CD4-positive, alpha-beta T cell treated with Interferon alpha-2 for 1 hour (primary cell): ENCODE results near the gene DECR2.
A peak's percentile ranks its signal among the peaks of the same experiment; 100 is the strongest.
"Not testable (repeated sequence)": the region's sequence is repeated elsewhere in the genome, so short reads cannot be mapped to it uniquely, and the experiment has no call there.

Experiments used
- DNase-seq, 2 donors: peaks; one replicate each; pipeline ENCODE4 v3.0.0-alpha.2; 2020 to 2022

DECR2 gene

GRCh38 chr16:401468-402348 lies at the start of gene DECR2:
DECR2 (plus strand) TSS chr16:401885; CDS start chr16:401964, 79 bp downstream.
- peak; percentile 94 to 97 for DNase-seq

- DNase-seq = peak; percentile 100
Measured at GRCh38 chr16:352547-353403, 48.9 kb upstream of the DECR2 start, which contains the start of gene AXIN1. AXIN1 (minus strand) TSS chr16:352723; CDS start chr16:347025, 5,698 bp downstream.

- DNase-seq = no peak
Measured at GRCh38 chr16:353404-354290, 48.0 kb upstream of the DECR2 start.

GRCh38 chr16:354291-354881 lies 47.3 kb upstream of the DECR2 start:
- DNase-seq = no peak

GRCh38 chr16:354971-355461 lies 46.7 kb upstream of the DECR2 start:
- DNase-seq = peak; percentile 49 to 74

- no peak for DNase-seq
Measured at GRCh38 chr16:356741-357140, 44.9 kb upstream of the DECR2 start.

GRCh38 chr16:359067-359763 lies 42.5 kb upstream of the DECR2 start:
- no peak for DNase-seq

- no peak for DNase-seq
Measured at GRCh38 chr16:359871-360697, 41.6 kb upstream of the DECR2 start.

GRCh38 chr16:360698-361336 lies 40.9 kb upstream of the DECR2 start:
- no peak for DNase-seq

- no peak for DNase-seq
Measured at GRCh38 chr16:361341-361871, 40.3 kb upstream of the DECR2 start.

- peak; percentile 72 to 82 for DNase-seq
Measured at GRCh38 chr16:361872-362701, 39.6 kb upstream of the DECR2 start.

GRCh38 chr16:362702-362999 lies 39.0 kb upstream of the DECR2 start:
- not testable (repeated sequence) for DNase-seq

- no peak for DNase-seq
Measured at GRCh38 chr16:363110-363765, 38.4 kb upstream of the DECR2 start.

- DNase-seq = no peak
Measured at GRCh38 chr16:363766-364490, 37.8 kb upstream of the DECR2 start.

- no peak for DNase-seq
Measured at GRCh38 chr16:364595-365491, 36.8 kb upstream of the DECR2 start.

- no peak for DNase-seq
Measured at GRCh38 chr16:366476-366875, 35.2 kb upstream of the DECR2 start.
